M059J (cell line): ENCODE data around the gene CCNY. TPM values are rescaled to one million over a fixed set of nuclear protein-coding genes. Genes with fewer than 3 reads are reported as not detected.
"Not testable (repeated sequence)": the region's sequence is repeated elsewhere in the genome, so short reads cannot be mapped to it uniquely, and the experiment has no call there.

Source experiments
- DNase-seq: peaks from one replicate; pipeline ENCODE4 v3.0.0-alpha.2; 2012; ENCODE audit warnings: low read depth
- total RNA-seq: library from RNA; depleted of rRNA; stranded (reverse); fragments of >200 nt; shearing (Covaris generic); gene quantifications from 2 replicates; pipeline ENCODE4 v1.2.3, GENCODE V29; 2014

The CCNY gene
- total RNA-seq, 1 experiment from 2014 or later = 20.8 TPM

DNA sequence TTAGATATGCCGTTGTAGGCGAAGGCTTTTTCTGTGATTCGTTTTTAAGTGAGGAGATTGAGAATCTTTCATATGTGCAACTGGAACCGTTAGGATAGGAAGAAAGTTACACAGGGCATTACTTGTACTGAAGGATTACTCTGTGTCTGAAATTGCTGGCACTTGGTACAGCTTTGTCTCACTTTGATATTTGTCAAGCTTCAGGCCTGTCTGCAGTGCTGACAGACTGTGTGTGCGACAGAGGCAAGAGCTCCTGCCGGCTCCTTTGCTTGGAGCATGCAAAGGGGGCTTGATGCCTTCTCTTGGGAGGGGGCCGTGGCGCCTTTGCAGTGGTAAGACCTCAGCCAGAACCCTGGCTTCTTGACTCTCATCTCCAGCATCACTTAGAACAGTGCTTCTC is 45.8 kb downstream of the CCNY start:
- DNase-seq = no peak

DNA sequence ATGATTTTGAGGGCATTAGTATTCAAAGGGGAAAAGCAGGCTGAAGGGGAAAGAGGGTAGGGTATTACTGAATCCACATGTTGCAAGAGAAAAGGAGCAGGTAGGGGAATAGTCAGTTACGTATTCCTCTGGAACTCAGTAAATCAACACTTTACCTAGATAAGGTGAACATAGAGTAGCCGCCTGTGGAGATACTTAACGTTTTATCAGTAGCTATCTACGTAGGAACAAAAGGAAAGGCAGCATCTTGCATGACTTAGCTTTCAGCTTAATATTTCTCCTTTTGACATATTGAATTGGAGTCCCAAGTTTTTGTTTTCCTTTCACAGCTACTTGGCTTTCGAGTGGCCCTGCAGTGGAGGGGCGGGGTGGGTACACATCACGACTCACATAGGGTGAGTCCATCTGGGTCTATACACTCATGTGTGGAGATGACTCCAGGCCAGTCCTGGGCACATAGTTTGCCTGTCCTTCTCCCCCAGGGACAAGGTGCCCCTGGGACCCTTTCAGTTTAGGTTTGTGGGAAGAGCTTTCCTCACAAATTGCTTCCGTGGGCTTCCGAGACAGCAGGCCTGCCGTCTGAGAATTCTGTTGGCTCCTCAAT is 48.1 kb downstream of the CCNY start:
- DNase-seq = peak; percentile 8

DNA sequence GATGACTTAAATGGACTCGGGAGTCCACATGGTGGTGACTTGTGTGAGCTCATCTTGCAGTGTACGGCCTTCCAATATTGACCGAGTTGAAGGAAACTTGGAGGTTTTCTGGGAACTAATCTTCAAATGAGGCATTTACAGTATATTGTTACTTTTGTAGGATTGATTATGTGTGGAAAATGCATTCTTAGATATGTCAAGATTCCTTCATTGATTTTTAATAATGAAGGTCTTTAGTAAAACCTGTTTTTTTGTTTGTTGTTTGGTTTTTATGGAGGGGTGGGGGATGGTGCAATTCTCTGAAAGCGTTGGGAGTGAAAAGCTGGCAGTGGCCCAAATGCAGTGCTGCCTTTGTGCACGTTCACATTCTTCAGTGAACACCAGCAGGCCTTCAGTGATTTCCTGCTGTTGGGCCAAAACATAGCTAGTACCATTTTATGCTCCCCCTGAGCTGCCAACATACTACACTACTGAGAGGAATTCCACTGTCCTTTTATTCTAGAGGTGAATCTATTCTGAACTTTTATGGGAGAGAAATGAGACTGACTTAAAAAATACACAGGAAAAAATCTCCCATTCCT is 50.4 kb downstream of the CCNY start:
- DNase-seq = peak; percentile 47

DNA sequence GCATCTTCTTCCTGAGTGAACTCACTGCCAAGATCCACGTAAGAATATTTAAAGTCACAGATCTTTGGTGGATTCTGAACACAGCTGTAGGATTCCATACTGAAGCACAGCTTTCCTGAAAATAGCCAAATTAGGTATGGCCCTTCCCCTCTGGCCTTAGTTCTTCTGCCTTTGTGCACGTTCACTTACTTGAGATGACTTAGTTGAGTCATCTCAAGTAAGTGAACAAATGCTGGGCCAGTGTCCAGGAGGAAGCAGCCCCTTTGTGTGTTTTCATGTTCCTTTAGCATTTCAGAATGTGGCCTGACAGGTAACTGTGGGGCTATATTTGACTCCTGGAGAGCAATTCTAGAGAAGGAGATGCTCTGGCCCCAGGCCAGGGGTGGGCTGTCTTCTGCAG is 51.5 kb downstream of the CCNY start:
- DNase-seq = peak; percentile 60

DNA sequence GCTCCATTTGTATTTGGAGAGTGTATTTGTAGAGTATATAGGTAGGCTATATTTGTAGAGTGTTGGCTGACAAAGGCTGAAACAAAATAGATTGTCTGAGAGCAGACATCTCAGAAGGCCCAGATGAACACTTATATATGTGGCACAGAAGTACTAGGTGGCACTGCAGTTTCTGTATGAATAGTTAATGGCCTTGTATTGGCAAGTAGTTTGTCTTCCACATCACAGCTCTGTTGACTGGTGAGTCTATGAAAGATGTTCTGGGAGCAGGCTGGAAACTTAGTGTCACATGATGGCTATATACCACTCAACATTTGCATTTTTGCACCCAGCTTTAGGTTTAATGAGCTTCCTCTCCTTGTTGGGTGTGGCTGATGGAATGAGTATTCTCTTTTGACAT is 51.9 kb downstream of the CCNY start:
- no peak for DNase-seq

- DNase-seq = no peak
Observed at GRCh38 chr10:35388682-35389081, 52.4 kb downstream of the CCNY start.

- no peak for DNase-seq
Observed at GRCh38 chr10:35390161-35390840, 54.0 kb downstream of the CCNY start.

DNA sequence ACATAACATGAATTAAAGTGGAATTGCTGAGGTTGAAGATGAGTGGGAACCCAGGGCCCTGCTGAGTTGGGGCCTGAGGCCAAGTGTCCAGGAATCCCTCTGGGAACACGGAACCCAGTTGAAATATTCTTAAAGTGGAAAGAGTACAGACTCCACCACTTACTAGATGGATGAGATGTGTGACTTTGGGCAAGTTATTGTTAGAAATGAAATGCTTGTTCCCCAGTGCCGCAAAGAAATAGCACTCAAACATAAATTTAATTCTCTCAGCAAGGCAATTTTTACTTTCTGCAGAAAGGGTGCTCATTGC is 54.5 kb downstream of the CCNY start:
- no peak for DNase-seq

- DNase-seq = no peak
Observed at GRCh38 chr10:35391153-35391953, 55.0 kb downstream of the CCNY start.

DNA sequence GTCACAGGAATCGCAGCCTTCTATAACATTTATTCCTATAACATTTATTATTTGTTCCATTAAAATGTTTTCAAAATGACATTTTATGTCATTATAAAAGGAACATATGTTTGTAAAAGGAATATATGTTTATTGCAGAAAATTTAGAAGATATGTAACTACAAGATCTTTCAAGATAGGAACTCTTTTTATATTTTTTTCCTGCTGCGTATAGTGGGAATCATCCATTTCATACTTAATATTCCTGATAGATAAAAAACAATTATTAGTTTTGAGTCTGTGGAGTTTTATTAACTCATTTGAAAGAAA is 55.6 kb downstream of the CCNY start:
- DNase-seq = no peak

DNA sequence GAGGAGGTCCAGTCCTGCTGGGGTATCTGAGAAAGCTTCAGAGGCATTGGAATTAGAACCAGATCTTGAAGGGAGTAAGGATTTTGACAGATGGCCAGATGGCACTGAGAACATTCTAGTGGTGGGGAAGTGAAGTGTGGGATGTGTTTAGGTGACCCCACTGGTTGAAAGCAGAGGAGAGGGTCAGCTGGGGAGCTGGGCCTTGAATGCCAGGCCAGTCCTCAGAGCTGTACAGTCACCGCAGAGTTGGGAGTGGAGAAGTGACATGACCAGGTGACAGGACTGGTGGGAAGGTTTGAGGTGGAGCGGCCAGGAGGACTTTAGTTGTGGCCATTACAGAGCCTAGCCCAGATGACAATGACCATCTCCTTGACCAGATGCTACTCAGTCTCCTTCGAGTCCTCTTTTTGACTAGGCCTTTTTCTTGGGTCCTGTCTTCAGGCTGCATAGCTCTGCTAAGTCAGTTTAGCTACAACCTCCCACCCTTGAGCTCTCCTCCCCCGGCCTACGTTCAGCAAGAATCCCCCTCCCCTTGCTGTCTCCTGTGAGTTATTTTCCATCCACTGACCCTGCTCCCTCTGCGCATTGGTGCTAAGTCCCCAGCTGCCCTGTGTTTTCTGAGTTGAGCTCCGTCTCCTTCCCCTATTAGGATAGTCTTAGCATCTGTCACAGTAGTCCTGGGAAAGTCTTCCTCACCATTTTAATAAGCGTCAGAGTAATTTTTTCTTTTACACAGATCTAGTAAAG is 56.3 kb downstream of the CCNY start:
- no peak for DNase-seq

DNA sequence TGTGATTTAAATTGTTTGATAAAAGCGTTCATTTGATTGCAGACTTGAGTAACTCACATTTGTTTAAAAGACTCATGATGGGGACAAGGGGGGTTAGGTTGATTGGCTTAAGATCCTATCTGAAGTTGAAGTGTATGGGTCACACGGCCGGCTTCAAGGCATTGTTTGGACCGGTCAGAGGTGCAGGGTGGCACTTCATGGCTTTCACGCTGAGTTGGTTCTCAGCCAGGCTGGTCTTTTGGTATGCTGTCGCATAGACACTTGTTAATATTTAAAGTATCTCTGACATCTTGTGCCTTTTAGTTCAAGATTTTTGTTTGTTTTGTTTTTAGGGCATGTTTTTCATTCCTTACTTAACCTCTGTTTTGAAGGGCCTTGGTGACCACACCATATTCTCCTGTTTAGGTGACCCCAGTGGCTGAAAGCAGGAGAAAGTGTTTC is 58.1 kb downstream of the CCNY start:
- no peak for DNase-seq

GRCh38 chr10:35394934-35395333 is 58.6 kb downstream of the CCNY start:
- DNase-seq = no peak

- no peak for DNase-seq
Observed at GRCh38 chr10:35396560-35397434, 60.5 kb downstream of the CCNY start.

GRCh38 chr10:35397953-35398352 is 61.6 kb downstream of the CCNY start:
- no peak for DNase-seq

GRCh38 chr10:35398355-35398754 is 62.0 kb downstream of the CCNY start:
- DNase-seq = no peak

GRCh38 chr10:35398908-35399307 is 62.6 kb downstream of the CCNY start:
- no peak for DNase-seq

- no peak for DNase-seq
Observed at GRCh38 chr10:35399414-35400009, 63.2 kb downstream of the CCNY start.

DNA sequence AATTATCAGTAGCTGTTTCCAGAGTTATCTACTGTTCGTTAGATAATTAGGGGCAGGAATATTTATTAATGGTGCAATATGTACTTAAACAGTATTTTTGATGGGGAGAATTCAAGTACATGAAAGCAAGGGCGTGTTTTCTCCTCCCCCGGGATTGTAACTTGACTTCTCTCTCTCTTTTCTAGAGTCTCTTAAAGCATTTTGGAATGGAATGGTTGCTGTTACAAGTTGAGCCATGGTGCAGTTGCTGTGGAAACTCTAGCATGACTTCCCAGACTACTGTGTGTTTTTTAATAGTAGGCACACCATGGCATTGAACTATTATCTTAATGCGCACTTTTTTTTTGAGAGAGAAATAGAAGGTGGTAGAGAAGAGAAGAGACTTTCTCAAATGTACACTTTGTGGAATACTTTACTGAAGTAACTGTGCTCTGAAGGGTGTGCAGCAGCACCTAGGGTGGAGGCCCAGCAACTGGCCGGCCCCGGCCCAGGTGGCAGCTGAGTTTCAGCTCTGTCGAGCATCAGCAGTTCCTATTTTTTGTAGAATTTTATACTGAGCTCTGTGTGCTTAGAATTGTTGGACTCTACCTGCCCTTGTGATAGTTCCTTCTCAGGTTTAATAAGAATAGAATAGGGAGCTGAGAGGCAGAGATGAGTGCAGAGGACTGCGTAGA is 64.4 kb downstream of the CCNY start:
- no peak for DNase-seq

GRCh38 chr10:35403491-35403890 is 67.2 kb downstream of the CCNY start:
- DNase-seq = not testable (repeated sequence)
